Measurements from ENCODE around the gene GLCE.

Gene GLCE

GRCh38 chr15:69170597-69170996, 10.2 kb downstream of the GLCE start:
- no CpG with 5 or more reads among the region's 3 CpGs for WGBS (ENCODE audit: insufficient coverage, insufficient read length)
- DNase-seq (ENCODE audit: low read depth, low spot score): no peak
- Histone ChIP-seq H3K27me3 (ENCODE audit: control insufficient read depth, insufficient read depth, low read length) (no peaks in the 10 kb centered on the region), H3K27ac (ENCODE audit: low read length) (no peak overlapping the region), H3K4me3 (ENCODE audit: low read length) (no peak overlapping the region), H3K36me3 (ENCODE audit: control insufficient read depth, insufficient read depth, low read length) (no peaks in the 10 kb centered on the region), H3K4me1 (ENCODE audit: control insufficient read depth, insufficient read depth, low read length) (no peaks in the 10 kb centered on the region), H3K9me3 (ENCODE audit: control insufficient read depth, insufficient read depth, low read length) (no peaks in the 10 kb centered on the region)

GRCh38 chr15:69172847-69173246, 12.4 kb downstream of the GLCE start:
- Histone ChIP-seq H3K36me3 (ENCODE audit: control insufficient read depth, insufficient read depth, low read length) (no peaks in the 10 kb centered on the region), H3K27ac (ENCODE audit: low read length) (no peak overlapping the region), H3K9me3 (ENCODE audit: control insufficient read depth, insufficient read depth, low read length) (no peaks in the 10 kb centered on the region), H3K4me3 (ENCODE audit: low read length) (no peak overlapping the region), H3K4me1 (ENCODE audit: control insufficient read depth, insufficient read depth, low read length) (no peaks in the 10 kb centered on the region), H3K27me3 (ENCODE audit: control insufficient read depth, insufficient read depth, low read length) (no peaks in the 10 kb centered on the region)
- 98% methylated on average over 2 of the region's 2 CpGs for WGBS (ENCODE audit: insufficient coverage, insufficient read length)
- DNase-seq (ENCODE audit: low read depth, low spot score): no peak

GRCh38 chr15:69175536-69175935, 15.1 kb downstream of the GLCE start:
- H3K27me3 ChIP-seq (ENCODE audit: control insufficient read depth, insufficient read depth, low read length): no peaks in the 10 kb centered on the region
- H3K36me3 ChIP-seq (ENCODE audit: control insufficient read depth, insufficient read depth, low read length): no peaks in the 10 kb centered on the region
- H3K4me3 ChIP-seq (ENCODE audit: low read length): no peak overlapping the region
- H3K4me1 ChIP-seq (ENCODE audit: control insufficient read depth, insufficient read depth, low read length): no peaks in the 10 kb centered on the region
- H3K27ac ChIP-seq (ENCODE audit: low read length): no peak overlapping the region
- no peaks in the 10 kb centered on the region for H3K9me3 ChIP-seq (ENCODE audit: control insufficient read depth, insufficient read depth, low read length)
- no peak for DNase-seq (ENCODE audit: low read depth, low spot score)

GRCh38 chr15:69181424-69181823, 21.0 kb downstream of the GLCE start:
- H3K27me3 ChIP-seq (ENCODE audit: control insufficient read depth, insufficient read depth, low read length): no peaks in the 10 kb centered on the region
- no peaks in the 10 kb centered on the region for H3K9me3 ChIP-seq (ENCODE audit: control insufficient read depth, insufficient read depth, low read length)
- H3K4me1 ChIP-seq (ENCODE audit: control insufficient read depth, insufficient read depth, low read length): no peaks in the 10 kb centered on the region
- no peaks in the 10 kb centered on the region for H3K36me3 ChIP-seq (ENCODE audit: control insufficient read depth, insufficient read depth, low read length)
- no peak overlapping the region for H3K4me3 ChIP-seq (ENCODE audit: low read length)
- no peak overlapping the region for H3K27ac ChIP-seq (ENCODE audit: low read length)
- no peak for DNase-seq (ENCODE audit: low read depth, low spot score)

- H3K9me3 ChIP-seq (ENCODE audit: control insufficient read depth, insufficient read depth, low read length): no peaks in the 10 kb centered on the region
- WGBS (ENCODE audit: insufficient coverage, insufficient read length): no CpG with 5 or more reads among the region's 1 CpG
- no peaks in the 10 kb centered on the region for H3K36me3 ChIP-seq (ENCODE audit: control insufficient read depth, insufficient read depth, low read length)
- H3K4me3 ChIP-seq (ENCODE audit: low read length): no peak overlapping the region
- no peak for DNase-seq (ENCODE audit: low read depth, low spot score)
- H3K27ac ChIP-seq (ENCODE audit: low read length): no peak overlapping the region
- no peaks in the 10 kb centered on the region for H3K4me1 ChIP-seq (ENCODE audit: control insufficient read depth, insufficient read depth, low read length)
- no peaks in the 10 kb centered on the region for H3K27me3 ChIP-seq (ENCODE audit: control insufficient read depth, insufficient read depth, low read length)
These were observed 24.8 kb downstream of the GLCE start for GRCh38 chr15:69185216-69185615.

- no peak for DNase-seq (ENCODE audit: low read depth, low spot score)
- H3K9me3 ChIP-seq (ENCODE audit: control insufficient read depth, insufficient read depth, low read length): no peaks in the 10 kb centered on the region
- H3K4me3 ChIP-seq (ENCODE audit: low read length): no peak overlapping the region
- H3K27me3 ChIP-seq (ENCODE audit: control insufficient read depth, insufficient read depth, low read length): no peaks in the 10 kb centered on the region
- H3K4me1 ChIP-seq (ENCODE audit: control insufficient read depth, insufficient read depth, low read length): no peaks in the 10 kb centered on the region
- H3K27ac ChIP-seq (ENCODE audit: low read length): no peak overlapping the region
- no peaks in the 10 kb centered on the region for H3K36me3 ChIP-seq (ENCODE audit: control insufficient read depth, insufficient read depth, low read length)
- no CpG with 5 or more reads among the region's 3 CpGs for WGBS (ENCODE audit: insufficient coverage, insufficient read length)
These were observed 25.3 kb downstream of the GLCE start for GRCh38 chr15:69185706-69186105.

GRCh38 chr15:69189157-69189556, 28.7 kb downstream of the GLCE start:
- Histone ChIP-seq H3K9me3 (ENCODE audit: control insufficient read depth, insufficient read depth, low read length) (no peaks in the 10 kb centered on the region), H3K4me1 (ENCODE audit: control insufficient read depth, insufficient read depth, low read length) (no peaks in the 10 kb centered on the region), H3K27me3 (ENCODE audit: control insufficient read depth, insufficient read depth, low read length) (no peaks in the 10 kb centered on the region), H3K27ac (ENCODE audit: low read length) (no peak overlapping the region), H3K4me3 (ENCODE audit: low read length) (no peak overlapping the region), H3K36me3 (ENCODE audit: control insufficient read depth, insufficient read depth, low read length) (no peaks in the 10 kb centered on the region)
- DNase-seq (ENCODE audit: low read depth, low spot score): no peak
- no CpG with 5 or more reads among the region's 6 CpGs for WGBS (ENCODE audit: insufficient coverage, insufficient read length)

- H3K9me3 ChIP-seq (ENCODE audit: control insufficient read depth, insufficient read depth, low read length): no peaks in the 10 kb centered on the region
These were observed 29.7 kb downstream of the GLCE start for GRCh38 chr15:69190091-69190490.

GRCh38 chr15:69190504-69190903, 30.1 kb downstream of the GLCE start:
- Histone ChIP-seq H3K4me1 (ENCODE audit: control insufficient read depth, insufficient read depth, low read length) (no peaks in the 10 kb centered on the region; the same call in 1 of the 2 replicates), H3K9me3 (ENCODE audit: control insufficient read depth, insufficient read depth, low read length) (no peaks in the 10 kb centered on the region), H3K27me3 (ENCODE audit: control insufficient read depth, insufficient read depth, low read length) (no peaks in the 10 kb centered on the region), H3K36me3 (ENCODE audit: control insufficient read depth, insufficient read depth, low read length) (no peaks in the 10 kb centered on the region), H3K27ac (ENCODE audit: low read length) (no peak overlapping the region), H3K4me3 (ENCODE audit: low read length) (no peak overlapping the region)
- DNase-seq (ENCODE audit: low read depth, low spot score): no peak

More at GRCh38 chr15:69190091-69190490, 29.7 kb downstream of the GLCE start:
- no peaks in the 10 kb centered on the region for H3K27me3 ChIP-seq (ENCODE audit: control insufficient read depth, insufficient read depth, low read length)
- no peak overlapping the region for H3K27ac ChIP-seq (ENCODE audit: low read length)
- H3K4me1 ChIP-seq (ENCODE audit: control insufficient read depth, insufficient read depth, low read length): no peaks in the 10 kb centered on the region; the same call in 1 of the 2 replicates
- DNase-seq (ENCODE audit: low read depth, low spot score): no peak
- no peaks in the 10 kb centered on the region for H3K36me3 ChIP-seq (ENCODE audit: control insufficient read depth, insufficient read depth, low read length)
- H3K4me3 ChIP-seq (ENCODE audit: low read length): no peak overlapping the region

- no peak for DNase-seq (ENCODE audit: low read depth, low spot score)
- Histone ChIP-seq H3K4me3 (ENCODE audit: low read length) (no peak overlapping the region), H3K36me3 (ENCODE audit: control insufficient read depth, insufficient read depth, low read length) (0 out of 2 replicates have a peak, but pooled peaks cover 2% of the 10 kb centered on the region), H3K9me3 (ENCODE audit: control insufficient read depth, insufficient read depth, low read length) (no peaks in the 10 kb centered on the region), H3K27ac (ENCODE audit: low read length) (no peak overlapping the region), H3K27me3 (ENCODE audit: control insufficient read depth, insufficient read depth, low read length) (no peaks in the 10 kb centered on the region), H3K4me1 (ENCODE audit: control insufficient read depth, insufficient read depth, low read length) (no peaks in the 10 kb centered on the region; the same call in 1 of the 2 replicates)
- no CpG with 5 or more reads among the region's 2 CpGs for WGBS (ENCODE audit: insufficient coverage, insufficient read length)
These were observed 33.8 kb downstream of the GLCE start for GRCh38 chr15:69194025-69194827.

GRCh38 chr15:69194854-69195253, 34.4 kb downstream of the GLCE start:
- Histone ChIP-seq H3K9me3 (ENCODE audit: control insufficient read depth, insufficient read depth, low read length) (no peaks in the 10 kb centered on the region), H3K36me3 (ENCODE audit: control insufficient read depth, insufficient read depth, low read length) (0 out of 2 replicates have a peak, but pooled peaks cover 2% of the 10 kb centered on the region), H3K27me3 (ENCODE audit: control insufficient read depth, insufficient read depth, low read length) (no peaks in the 10 kb centered on the region), H3K4me1 (ENCODE audit: control insufficient read depth, insufficient read depth, low read length) (no peaks in the 10 kb centered on the region; the same call in 1 of the 2 replicates), H3K4me3 (ENCODE audit: low read length) (no peak overlapping the region), H3K27ac (ENCODE audit: low read length) (no peak overlapping the region)
- WGBS (ENCODE audit: insufficient coverage, insufficient read length): no CpG with 5 or more reads among the region's 1 CpG
- DNase-seq (ENCODE audit: low read depth, low spot score): no peak

Data from iPS DF 6.9 (cell line).